GM12865 (cell line): ENCODE data around the gene FFAR3.
A peak's percentile ranks its signal among the peaks of the same experiment; 100 is the strongest.

ENCODE experiments used
- DNase-seq: peaks from one replicate; pipeline ENCODE4 v3.0.0; 2010; ENCODE audit warnings: low read depth
- H3K4me3 ChIP-seq: 2 replicates; pipeline ENCODE4 v1.5.1; 2011; ENCODE audit warnings: mild to moderate bottlenecking, low read depth, low read length, control low read depth
- TF ChIP-seq, protein P1 (sequence below): IDR thresholded peaks from 2 replicates; pipeline ENCODE4 v1.5.1; 2011; ENCODE audit warnings: low read length, control low read depth, low read depth, inconsistent platforms; ENCODE audit not compliant: insufficient read depth; ENCODE audit errors: missing control alignments

FFAR3 gene

DNA sequence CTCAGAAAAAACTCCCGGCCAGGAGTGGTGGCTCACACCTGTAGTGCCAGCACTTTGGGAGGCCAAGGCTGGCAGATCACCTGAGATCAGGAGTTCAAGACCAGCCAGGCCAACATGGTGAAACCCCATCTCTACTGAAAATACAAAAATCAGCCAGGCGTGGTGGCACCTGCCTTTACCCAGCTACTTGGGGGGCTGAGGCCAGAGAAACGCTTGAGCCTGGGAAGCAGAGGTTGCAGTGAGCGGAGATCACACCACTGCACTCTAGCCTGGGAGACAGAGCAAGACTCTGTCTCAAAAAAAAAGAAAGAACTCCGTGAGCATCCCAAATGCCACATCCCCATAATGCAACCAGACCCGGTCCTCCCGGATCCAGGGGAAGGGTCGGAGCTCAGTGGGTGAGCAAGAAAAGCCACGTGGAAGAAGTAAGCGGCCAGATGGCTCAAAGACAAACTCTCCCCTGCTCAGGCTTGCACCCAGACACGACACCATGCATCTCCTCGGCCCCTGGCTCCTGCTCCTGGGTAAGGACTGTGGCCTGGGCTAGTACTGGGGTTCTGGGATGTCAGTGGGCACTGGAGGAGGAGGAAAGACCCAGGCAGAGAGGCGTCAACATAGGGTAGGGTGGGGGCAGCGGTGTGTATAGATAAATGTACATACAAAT is 26.6 kb upstream of the FFAR3 start:
- TF ChIP-seq, protein P1, sequence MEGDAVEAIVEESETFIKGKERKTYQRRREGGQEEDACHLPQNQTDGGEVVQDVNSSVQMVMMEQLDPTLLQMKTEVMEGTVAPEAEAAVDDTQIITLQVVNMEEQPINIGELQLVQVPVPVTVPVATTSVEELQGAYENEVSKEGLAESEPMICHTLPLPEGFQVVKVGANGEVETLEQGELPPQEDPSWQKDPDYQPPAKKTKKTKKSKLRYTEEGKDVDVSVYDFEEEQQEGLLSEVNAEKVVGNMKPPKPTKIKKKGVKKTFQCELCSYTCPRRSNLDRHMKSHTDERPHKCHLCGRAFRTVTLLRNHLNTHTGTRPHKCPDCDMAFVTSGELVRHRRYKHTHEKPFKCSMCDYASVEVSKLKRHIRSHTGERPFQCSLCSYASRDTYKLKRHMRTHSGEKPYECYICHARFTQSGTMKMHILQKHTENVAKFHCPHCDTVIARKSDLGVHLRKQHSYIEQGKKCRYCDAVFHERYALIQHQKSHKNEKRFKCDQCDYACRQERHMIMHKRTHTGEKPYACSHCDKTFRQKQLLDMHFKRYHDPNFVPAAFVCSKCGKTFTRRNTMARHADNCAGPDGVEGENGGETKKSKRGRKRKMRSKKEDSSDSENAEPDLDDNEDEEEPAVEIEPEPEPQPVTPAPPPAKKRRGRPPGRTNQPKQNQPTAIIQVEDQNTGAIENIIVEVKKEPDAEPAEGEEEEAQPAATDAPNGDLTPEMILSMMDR, result no peak
- no peak for DNase-seq
- peak overlapping the region; percentile 69 for H3K4me3 ChIP-seq

DNA sequence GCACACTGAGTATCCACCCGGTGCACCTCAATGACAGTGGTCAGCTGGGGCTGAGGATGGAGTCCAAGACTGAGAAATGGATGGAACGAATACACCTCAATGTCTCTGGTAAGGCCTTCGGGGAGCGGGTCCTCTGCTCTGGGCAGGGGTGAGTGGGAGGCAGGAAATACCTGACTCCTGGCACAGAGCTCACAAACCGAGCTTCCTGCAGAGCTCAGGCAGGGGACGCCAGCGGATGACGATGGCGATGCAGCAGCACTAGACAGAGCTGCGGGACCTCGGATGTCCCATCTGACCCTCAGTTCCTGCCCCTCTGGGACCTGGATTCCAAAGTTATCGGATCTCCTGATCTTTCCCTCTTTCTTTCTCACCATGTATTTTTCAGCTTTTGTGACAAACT is 25.4 kb upstream of the FFAR3 start:
- peak; percentile 82 for DNase-seq
- peak overlapping the region; percentile 69 for H3K4me3 ChIP-seq
- TF ChIP-seq, protein P1, result no peak

GRCh38 chr19:35334144-35334753 is 24.0 kb upstream of the FFAR3 start:
- H3K4me3 ChIP-seq, result peak overlapping the region; percentile 69
- peak; percentile 58 for DNase-seq
- TF ChIP-seq, protein P1, result no peak

DNA sequence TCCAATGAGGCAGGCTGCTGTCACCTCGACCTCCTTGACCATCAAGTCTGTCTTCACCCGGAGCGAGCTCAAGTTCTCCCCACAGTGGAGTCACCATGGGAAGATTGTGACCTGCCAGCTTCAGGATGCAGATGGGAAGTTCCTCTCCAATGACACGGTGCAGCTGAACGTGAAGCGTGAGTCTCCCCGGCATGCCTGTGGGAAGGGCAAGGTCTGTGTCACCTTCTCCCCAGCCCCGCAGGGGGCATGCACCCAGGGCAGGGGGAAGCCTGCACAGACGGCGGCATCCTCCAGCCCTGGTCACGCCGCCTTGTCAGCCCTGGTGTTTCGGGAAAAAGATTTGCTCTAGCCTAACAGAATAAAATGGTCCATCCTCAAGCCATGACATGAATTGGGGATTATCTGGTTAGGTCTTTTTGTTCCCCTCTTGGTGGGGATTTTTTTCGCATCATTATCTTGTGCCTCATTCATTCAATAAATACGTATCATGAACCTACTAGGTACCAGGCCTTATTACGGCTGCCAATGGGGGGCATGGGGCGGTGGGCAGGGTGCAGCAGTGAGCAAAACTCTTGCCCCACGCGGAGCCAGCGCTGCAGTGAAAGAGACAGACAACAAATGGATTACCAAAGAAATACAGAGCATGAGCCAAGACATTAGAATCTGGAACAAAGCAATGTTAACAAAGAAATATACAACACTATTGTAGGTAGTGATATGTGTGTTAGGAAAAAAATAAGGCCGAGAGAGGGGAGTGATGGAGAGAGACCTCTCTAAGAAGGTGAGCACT is 21.9 kb upstream of the FFAR3 start:
- DNase-seq, result no peak
- TF ChIP-seq, protein P1, result no peak
- H3K4me3 ChIP-seq, result peak overlapping the region; percentile 54

DNA sequence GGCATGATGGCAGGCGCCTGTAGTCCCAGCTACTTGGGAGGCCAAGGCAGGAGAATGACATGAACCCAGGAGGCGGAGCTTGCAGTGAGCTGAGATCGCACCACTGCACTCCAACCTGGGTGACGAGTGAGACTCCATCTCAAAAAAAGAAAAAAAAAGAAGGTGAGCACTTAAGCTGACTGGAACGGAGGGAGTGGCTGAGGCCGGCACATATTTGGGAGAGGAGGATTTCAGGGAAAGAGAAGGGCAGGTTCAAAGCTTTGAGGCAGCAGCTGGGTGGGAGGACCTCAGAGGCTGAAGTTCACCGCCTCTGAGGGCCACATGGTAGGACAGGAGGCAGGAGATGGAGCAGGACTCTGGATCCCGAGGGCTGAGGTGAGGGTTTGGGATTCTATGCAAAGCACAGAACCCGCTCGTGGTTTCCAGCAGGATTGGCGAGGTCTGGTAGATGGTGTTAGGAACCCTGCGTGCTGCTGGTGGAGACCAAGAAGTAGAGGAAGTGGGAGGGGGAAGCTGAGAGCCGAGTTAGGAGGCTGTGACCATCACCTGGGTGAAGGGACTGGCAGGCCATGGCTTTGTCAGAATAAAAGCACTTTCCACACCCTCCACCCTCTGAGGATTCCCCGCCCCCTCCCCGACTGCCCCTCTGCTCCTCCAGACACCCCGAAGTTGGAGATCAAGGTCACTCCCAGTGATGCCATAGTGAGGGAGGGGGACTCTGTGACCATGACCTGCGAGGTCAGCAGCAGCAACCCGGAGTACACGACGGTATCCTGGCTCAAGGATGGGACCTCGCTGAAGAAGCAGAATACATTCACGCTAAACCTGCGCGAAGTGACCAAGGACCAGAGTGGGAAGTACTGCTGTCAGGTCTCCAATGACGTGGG is 20.9 kb upstream of the FFAR3 start:
- TF ChIP-seq, protein P1, result no peak
- no peak for DNase-seq
- H3K4me3 ChIP-seq, result no peak overlapping the region

- TF ChIP-seq, protein P1, result no peak
- DNase-seq, result no peak
- no peak overlapping the region for H3K4me3 ChIP-seq
Measured at GRCh38 chr19:35337984-35338296, 20.3 kb upstream of the FFAR3 start.
